Activated CD4-positive, CD25-positive, alpha-beta regulatory T cell (primary cell): Measurements from ENCODE around the gene ATP2C1.
A peak's percentile ranks its signal among the peaks of the same experiment; 100 is the strongest.
"Not testable (repeated sequence)": the region's sequence is repeated elsewhere in the genome, so short reads cannot be mapped to it uniquely, and the experiment has no call there.

ENCODE experiments used
- DNase-seq, 4 experiments: peaks; one replicate each; lab custom pipeline; 2025; lab: John Stamatoyannopoulos, UW

Gene ATP2C1, protein sequence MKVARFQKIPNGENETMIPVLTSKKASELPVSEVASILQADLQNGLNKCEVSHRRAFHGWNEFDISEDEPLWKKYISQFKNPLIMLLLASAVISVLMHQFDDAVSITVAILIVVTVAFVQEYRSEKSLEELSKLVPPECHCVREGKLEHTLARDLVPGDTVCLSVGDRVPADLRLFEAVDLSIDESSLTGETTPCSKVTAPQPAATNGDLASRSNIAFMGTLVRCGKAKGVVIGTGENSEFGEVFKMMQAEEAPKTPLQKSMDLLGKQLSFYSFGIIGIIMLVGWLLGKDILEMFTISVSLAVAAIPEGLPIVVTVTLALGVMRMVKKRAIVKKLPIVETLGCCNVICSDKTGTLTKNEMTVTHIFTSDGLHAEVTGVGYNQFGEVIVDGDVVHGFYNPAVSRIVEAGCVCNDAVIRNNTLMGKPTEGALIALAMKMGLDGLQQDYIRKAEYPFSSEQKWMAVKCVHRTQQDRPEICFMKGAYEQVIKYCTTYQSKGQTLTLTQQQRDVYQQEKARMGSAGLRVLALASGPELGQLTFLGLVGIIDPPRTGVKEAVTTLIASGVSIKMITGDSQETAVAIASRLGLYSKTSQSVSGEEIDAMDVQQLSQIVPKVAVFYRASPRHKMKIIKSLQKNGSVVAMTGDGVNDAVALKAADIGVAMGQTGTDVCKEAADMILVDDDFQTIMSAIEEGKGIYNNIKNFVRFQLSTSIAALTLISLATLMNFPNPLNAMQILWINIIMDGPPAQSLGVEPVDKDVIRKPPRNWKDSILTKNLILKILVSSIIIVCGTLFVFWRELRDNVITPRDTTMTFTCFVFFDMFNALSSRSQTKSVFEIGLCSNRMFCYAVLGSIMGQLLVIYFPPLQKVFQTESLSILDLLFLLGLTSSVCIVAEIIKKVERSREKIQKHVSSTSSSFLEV

DNA sequence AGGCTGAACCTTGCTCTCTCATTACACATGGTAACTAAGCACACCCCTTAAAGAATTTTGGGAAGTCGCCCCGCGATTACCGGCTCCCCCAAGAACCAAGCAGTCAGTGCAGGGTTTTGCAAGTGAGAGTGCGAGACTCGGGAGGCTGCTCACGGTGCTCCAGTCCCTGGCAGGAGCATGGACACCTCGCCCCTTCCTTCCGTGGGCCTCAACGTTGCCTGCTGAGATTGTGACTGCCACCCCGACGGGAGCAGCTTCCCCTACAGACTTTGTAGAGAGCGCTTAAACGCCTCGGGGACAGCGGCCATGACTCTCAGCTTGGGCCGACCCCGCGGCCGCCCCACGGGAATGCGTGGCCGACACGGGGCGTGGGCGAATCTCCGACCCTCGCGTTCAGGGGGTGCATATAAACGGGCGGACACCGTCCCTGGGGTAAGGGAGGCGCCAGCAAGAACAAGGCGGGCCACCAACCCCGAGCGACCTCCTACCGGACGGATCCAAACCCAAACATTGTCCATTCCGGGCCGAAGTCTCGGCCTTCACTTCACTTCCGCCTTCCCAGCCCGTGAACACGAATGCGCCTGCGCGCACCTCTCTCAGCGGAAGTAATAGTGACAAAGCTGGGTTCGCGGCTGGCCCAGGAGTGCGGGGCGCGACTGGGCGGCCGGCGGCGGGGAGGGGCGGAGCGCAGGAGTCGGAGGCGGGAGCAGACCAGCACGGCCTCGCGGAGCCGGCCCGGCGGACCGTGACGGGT, at the start of gene ATP2C1:
ATP2C1 (plus strand) TSS at position 709 of the 754 bp plus-strand sequence. CDS start 686 bp downstream, outside the sequence.
- DNase-seq, result peak; percentile 78 to 83 (median 78)

DNA sequence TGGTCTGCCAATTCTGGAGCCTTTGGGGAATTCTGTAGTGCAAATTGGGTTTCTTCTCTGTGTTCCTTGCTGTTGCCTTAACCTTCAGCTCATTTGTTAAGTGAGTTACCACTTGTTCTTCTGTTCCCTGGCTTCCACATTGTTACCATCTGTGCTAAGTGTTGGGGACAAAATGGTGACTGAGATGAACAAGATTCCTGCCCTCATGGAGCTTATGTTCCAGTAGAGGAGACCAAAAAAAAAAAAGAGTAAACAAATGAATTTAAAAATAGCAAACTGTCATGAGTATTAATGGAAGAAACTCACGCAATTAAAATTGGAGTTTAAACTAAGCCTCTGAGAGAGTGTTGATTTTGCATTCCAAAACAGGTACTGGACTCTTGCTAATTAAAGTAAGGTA, 49.4 kb upstream of the ATP2C1 start:
- no peak for DNase-seq

DNA sequence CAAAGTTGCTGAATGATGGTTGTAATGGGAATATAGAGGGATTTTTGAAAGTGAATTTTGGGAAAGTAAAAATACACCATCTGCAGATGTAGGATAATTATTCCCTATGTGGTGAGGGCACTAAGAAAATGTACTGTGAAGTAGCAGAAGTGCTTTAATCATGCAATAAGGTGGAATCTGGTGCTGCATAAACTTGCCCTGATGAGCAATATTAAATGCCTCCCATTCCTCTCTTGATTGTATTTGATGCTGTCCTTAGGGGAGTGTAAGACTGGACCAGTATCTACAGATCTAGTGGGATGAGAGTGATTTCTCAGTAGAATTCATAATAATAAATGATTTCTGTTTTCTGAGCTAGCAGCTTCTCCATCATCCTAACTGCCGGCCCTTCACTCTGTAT, 47.7 kb upstream of the ATP2C1 start:
- DNase-seq, result no peak

DNA sequence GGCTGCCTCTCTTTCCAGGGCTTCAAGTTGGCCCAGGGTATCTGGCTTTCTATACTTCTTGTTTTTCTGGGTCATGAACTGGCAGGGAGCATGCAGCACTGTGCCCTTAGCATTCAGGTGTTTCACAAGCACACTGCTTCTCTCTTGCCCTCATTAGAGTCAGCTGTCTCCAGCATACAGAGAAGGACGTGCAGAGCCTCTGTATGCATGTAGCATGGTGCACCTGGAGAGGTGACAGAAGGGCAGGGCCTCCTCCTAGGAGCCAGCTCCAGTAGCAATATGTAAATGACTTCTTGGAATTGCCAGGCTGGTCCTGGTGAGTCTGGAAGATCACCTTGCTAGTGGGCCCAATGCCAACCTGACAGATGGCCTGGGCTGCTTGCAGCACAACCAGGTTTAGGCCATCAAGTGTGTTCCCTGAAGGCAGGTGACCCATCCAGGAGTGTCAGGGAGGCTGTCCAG, 44.8 kb upstream of the ATP2C1 start:
- no peak for DNase-seq

DNA sequence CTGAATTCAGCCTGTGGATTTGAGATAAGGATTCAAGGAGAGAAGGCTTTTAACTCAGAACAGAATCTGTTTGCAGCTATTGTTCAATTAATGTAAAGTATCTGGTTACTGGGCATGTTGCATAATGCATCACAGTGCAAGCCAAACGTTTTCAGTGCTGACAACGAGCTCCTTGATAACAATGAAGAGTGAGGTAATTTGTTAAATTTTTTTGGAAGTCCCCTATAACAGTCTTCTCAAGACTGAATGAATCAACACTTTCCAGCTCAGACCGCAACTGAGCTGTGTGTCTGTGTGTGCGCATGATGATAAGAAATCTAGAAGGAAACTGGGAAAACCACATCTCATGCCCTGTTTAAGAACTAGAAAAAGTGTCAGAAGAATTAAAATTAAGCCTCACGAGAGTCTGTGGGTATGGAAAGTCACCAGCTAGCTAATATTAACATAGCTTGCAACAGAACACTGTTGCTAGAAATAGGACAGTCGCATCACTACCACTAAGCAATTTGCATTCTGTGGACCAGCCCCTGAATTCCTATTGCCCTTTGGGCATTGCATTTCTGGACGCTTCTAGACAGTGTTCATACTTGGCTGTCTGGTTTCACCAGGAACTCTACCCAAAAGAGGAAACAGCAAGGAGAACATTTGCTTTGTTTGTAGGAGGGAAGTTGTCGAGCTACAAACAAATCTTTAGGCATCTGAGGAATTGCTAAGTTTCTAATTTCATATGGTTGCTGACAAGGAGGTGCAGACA, 43.7 kb upstream of the ATP2C1 start:
- DNase-seq, result peak in 1 of 4 experiments; percentile 2

DNA sequence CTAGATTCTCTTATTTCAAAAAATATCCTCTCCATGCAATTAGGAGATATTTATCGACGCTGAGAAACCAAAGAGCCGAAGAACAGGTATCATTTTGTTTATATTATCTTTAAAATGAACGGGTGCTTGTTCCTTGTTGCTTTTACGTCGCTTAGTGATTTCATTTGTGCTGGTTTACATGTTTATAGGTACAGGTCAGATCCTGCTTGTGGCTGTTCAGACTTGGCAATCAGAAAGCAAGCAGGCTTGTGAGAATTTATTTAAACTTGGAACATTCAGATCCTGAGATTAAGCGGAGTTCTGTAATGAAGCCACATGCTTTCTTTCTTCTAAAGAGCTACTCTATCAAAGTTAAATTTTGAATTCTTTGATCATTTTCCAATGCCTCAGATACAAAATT, 43.0 kb upstream of the ATP2C1 start:
- DNase-seq, result no peak

DNA sequence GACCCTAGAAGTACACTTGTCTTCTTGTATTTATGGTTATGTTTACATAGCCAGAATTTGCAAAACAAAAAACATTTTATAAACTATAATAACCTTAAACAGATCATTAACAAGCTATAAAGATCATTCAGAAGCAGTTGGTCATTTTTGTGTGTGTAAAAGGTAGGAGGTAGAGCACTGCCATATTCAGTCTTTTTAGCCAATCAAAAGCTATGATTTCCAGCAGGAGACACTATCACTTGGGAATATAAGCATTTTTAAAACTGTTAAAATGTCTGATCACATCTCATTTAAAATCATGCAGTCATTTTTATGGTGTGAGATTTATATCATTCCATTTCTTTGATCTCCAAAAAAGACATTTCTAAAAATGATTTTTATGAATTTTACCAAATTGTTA, 42.6 kb upstream of the ATP2C1 start:
- DNase-seq, result no peak

DNA sequence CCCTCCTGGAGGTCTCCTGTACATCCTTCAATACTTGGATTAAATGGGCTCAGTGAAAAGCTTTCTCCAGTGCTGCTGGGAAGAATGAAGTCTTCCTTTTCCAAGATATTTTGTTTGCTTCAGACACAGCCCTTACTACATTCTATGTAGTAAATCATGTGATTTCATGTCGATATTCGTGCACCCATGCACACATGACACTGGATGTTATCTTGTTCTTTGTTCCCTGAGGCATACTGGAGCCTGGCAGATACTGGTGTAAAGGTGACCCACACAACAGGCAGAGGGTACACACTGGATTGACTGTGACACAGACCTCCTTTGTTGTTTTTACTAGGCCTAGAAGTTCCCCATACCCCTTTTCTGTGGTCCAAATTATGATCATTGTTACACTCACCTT, 40.3 kb upstream of the ATP2C1 start:
- no peak for DNase-seq

DNA sequence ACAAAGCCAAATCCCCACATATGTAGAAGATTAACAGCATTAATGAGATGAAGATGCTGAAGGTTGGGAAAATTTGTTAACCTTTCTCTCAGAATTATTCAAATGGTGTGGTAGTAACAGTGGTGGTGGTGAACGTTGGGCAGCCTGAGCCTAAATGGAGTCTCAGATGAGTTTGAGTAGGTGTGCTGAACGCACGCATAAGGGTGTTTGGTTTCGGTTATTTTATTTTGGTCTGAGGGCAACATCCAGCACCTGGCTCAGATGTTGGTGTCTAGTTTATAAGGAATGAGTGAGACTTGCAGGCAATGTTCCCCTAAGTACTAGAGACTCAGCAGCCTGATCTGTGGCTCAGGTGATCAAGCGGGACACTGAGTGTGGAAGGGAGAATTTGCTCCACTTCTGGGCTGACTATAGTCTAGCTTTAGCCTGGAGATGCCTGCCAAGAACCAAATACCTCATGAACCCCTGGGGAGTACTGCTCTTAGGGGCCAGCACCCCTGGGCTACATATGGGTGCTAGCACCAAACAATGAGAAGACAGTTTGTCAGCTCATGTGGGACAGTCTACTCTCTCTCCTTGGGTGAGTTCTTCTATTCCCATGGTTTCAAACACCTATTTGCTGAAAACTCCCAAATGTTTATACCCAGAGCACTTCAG, 39.5 kb upstream of the ATP2C1 start:
- no peak for DNase-seq

DNA sequence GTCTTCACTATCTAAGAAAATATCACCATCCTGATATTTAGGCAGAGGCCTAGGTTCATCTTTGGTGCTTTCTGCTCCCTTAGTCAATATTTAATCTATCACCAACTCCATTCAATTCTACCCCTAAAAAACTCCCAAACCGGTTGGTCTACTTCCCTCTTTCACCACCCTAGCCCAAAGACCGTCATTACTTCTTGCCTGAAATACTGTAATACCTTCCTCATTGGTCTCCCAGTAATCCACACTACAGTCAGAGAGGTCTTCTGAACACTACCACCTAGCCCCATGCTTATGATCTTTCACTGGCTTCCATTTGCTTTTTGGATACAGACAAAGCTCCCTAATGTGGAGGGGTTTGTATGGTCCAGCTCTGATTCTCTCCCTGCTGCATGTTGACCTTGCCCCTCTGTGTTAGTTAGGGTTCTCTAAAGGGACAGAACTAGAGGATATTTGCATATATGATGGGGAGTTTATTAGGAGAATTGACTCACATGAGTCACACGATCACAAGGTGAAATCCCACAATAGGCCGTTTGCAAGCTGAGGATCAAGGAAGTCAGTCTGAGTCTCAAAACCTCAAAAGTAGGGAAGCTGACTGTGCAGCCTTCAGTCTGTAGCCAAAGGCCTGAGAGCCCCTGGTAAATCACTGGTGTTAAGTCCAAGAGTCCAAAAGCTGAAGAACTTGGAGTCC, 36.4 kb upstream of the ATP2C1 start:
- DNase-seq, result no peak

DNA sequence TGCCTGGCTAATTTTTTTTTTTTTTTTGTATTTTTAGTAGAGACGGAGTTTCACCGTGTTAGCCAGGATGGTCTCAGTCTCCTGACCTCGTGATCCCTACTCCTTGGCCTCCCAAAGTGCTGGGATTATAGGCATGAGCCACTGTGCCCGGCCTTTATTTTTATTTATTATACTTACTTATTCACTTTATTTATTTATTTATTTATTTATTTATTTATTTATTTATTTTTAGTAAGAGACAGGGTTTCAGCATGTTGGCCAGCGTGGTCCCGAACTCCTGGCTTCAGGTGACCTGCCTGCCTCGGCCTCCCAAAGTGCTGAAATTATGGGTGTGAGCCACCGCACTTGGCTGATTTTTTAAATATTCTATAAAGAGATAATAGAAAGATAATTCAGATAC, 31.8 kb upstream of the ATP2C1 start:
- DNase-seq, result not testable (repeated sequence)

DNA sequence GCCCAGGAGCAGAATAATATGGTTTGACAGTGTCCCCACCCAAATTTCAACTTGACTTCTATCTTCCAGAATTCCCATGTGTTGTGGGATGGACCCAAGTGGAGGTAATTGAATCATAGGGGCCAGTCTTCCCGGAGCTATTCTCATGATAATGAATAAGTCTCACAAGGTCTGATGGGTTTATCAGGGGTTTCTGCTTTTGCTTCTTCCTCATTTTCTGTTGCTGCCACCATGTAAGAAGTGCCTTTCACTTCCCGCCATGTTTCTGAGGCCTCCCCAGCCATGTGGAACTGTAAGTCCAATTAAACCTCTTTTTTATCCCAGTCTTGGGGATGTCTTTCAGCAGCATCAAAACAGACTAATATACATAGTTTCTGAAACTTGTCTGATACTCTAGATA, 28.4 kb upstream of the ATP2C1 start:
- DNase-seq, result no peak

DNA sequence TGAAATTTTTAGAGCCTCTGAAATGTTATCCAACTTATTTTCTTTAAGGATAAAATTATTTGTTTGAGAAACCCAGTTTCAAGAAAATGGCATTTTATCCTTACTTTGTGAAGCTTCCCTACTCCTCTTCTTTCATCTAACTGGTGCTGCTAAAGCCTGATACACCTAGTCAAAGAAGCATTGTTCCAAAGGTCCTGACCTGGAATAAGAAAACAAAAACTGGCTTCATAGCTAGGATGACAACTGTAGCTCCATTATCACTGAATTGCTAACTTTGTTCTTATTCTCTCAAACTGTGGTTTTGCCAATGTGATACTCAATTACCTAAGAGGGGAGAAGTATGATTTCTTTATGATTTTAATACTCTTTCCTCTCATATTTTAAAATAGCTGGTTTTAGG, 27.6 kb upstream of the ATP2C1 start:
- no peak for DNase-seq

DNA sequence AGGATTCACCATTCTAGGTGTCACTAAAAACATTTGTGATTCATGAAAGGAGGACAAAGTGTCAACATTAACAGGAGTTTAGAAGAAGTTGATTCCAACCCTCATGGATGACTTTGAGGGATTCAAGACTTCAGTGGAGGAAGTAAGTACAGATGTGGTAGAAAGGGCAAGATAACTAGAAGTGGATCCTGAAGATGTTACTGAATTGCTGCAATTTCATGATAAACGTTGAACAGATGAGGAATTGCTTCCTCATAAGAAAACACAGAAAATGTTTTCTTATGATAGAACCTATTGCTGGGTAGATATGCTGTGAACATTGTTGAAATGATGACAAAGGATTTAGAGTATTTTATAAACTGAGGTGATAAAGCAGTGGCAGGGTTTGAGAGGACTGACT, 23.5 kb upstream of the ATP2C1 start:
- DNase-seq, result no peak

DNA sequence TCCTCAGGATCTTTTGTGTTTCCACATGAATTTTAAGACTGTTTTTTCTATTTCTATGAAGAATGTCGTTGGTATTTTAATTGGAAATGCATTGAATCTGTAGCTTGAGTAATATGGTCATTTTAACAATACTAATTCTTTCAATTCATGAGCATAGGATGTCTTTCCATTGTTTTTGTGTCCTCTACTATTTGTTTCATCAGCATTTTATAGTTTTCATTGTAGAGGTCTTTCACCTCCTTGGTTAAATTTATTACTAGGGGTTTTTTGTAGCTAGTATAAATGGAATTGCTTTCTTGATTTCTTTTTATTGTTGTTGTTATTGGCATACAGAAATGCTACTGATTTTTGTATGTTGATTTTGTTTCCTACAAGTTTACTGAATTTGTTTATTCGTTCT, 17.3 kb upstream of the ATP2C1 start:
- no peak for DNase-seq

DNA sequence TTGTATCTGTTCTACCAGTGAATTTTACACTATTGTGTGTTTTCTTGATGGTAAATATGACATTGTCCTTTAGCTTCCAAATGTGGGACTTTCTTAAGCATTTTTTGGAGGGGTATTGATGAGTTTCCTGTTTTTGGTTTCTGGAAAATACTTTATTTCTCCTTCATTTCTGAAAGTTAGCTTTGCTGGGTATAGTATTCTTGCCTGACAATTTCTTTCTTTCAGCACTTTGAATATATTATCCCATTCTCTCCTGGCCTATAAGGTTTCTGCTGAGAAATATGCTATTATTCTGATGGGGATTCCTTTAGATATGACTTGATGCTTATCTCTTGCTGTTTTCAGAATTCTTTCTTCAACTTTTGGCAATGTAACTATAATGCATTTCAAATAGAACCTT, 15.4 kb upstream of the ATP2C1 start:
- DNase-seq, result no peak

DNA sequence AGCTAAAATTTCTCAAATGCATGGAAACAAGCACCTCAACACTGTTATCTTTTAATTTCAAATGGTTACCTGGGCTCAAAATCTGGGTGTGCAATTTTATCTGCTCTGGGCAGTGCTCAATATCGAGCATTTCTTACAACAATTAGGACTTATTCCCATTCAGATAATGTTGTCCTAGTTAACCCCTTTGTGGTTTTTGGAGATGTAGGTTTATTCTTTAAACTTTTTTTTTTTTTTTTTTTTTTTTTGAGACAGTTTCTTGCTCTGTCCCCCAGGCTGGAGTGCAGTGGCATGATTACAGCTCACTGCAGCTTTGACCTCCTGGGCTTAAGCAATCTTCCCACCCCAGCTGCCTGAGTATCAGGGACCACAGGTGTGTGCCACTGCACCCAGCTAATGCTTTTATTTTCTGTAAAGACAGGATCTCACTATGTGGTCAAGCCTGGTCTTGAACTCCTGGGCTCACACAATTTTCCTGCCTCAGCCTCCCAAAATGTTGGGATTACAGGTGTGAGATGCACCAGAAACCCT, 4.4 kb upstream of the ATP2C1 start:
- no peak for DNase-seq

DNA sequence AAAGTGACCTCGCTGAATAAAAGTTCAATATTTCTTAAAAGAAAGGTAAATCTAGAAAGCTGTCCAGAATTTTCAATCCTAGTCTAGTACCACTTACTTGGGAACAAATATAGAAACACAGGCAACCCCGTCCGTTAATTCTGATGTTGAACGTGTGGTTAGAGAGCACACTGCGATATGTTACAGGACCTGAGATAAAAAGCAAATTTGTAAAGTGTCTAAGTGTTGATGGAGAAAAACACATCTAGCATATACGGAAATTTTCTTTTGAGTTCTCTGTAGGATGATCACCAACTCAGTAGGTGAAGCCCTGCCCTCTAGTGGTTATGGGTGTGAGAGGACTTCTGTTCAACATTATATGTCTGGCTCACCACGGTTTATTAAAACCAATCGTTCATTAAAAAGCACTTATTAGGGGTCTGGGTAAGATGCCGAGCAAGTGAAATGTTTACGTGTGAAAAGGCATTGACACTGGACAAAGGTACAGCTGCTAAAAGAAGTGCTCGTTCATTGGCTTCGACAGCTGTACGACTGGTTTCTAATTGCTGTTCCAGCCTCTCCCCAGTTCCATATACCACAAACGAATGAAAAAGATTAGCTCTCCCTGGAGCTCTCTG, 1.0 kb upstream of the ATP2C1 start:
- DNase-seq, result peak; percentile 12 to 45 (median 30)
